Tibial nerve (tissue), 4 donors: ENCODE results near the gene SMOC1. TPM values are rescaled to one million over a fixed set of nuclear protein-coding genes. Genes with fewer than 3 reads are reported as not detected.

Source experiments
- DNase-seq, 2 donors: peaks; one replicate each; pipeline ENCODE4 v3.0.0-alpha.2; 2019; ENCODE audit warnings: low spot score in 2 of 2
- H3K27ac ChIP-seq, 4 donors: fragments of 200-600 bp; sonication (generic) in 3 of 4; one replicate each; pipeline ENCODE4 v1.5.1; 2017 to 2019; ENCODE audit warnings: mild to moderate bottlenecking in 1 of 4
- H3K27me3 ChIP-seq, 2 donors: fragments of 200-600 bp; sonication (generic) in 1 of 2; one replicate each; pipeline versions ENCODE4 v1.5.1 to v1.6.0; 2017 to 2019
- H3K36me3 ChIP-seq, 3 donors: fragments of 200-600 bp; sonication (generic); one replicate each; pipeline ENCODE4 v1.5.1; 2018 to 2019
- H3K4me1 ChIP-seq, 4 donors: fragments of 200-600 bp; sonication (generic) in 3 of 4; one replicate each; pipeline ENCODE4 v1.5.1; 2017 to 2019
- H3K4me3 ChIP-seq, 4 donors: fragments of 200-600 bp; sonication (generic) in 3 of 4; one replicate each; pipeline ENCODE4 v1.5.1; 2017 to 2019; ENCODE audit warnings: mild to moderate bottlenecking in 1 of 4, moderate library complexity in 1 of 4
- H3K9me3 ChIP-seq, 4 donors: fragments of 200-600 bp; sonication (generic) in 3 of 4; one replicate each; pipeline ENCODE4 v1.5.1; 2017 to 2019
- EP300 ChIP-seq, 2 donors: sonication (generic); formaldehyde crosslinking; IDR thresholded peaks; one replicate each; pipeline ENCODE4 v1.6.1; 2017; ENCODE audit warnings: antibody characterized with exemption in 2 of 2, mild to moderate bottlenecking in 1 of 2
- POLR2A ChIP-seq, 2 donors: fragments of 450-650 bp; IDR thresholded peaks; one replicate each; pipeline ENCODE4 v1.6.1; 2017; ENCODE audit warnings: antibody characterized with exemption in 2 of 2, mild to moderate bottlenecking in 2 of 2, moderate library complexity in 2 of 2
- WGBS, 2 donors: methylation state at CpG; one replicate each; pipeline ENCODE4 v1.1.5; 2018; 5-methylcytosine and 5-hydroxymethylcytosine counted together
- total RNA-seq, 4 donors: library from RNA; depleted of rRNA; stranded (reverse); fragments of >200 nt; gene quantifications; one replicate each; pipeline ENCODE4 v1.1.0, GENCODE V29; 2016
- TF ChIP-seq, protein P1 (sequence below), 5 experiments: fragments of 200-600 bp in 3 of 5; fragments of 450-650 bp in 2 of 5; sonication (generic) in 3 of 5; IDR thresholded peaks; one replicate each; pipeline ENCODE4 v1.5.1; 2016 to 2019; ENCODE audit warnings: antibody characterized with exemption in 5 of 5, mild to moderate bottlenecking in 3 of 5, moderate library complexity in 2 of 5

The SMOC1 gene
- total RNA-seq, 4 donors from 2014 or later, result 6.0 to 14.4 (median 13.3) TPM

- Histone ChIP-seq H3K4me3 (no peak overlapping the region), H3K4me1 (no peaks in the 10 kb centered on the region), H3K36me3 (no peaks in the 10 kb centered on the region), H3K27me3 (no peaks in the 10 kb centered on the region), H3K27ac (no peak overlapping the region), H3K9me3 (no peaks in the 10 kb centered on the region)
- DNase-seq, result no peak
- TF ChIP-seq, protein P1, sequence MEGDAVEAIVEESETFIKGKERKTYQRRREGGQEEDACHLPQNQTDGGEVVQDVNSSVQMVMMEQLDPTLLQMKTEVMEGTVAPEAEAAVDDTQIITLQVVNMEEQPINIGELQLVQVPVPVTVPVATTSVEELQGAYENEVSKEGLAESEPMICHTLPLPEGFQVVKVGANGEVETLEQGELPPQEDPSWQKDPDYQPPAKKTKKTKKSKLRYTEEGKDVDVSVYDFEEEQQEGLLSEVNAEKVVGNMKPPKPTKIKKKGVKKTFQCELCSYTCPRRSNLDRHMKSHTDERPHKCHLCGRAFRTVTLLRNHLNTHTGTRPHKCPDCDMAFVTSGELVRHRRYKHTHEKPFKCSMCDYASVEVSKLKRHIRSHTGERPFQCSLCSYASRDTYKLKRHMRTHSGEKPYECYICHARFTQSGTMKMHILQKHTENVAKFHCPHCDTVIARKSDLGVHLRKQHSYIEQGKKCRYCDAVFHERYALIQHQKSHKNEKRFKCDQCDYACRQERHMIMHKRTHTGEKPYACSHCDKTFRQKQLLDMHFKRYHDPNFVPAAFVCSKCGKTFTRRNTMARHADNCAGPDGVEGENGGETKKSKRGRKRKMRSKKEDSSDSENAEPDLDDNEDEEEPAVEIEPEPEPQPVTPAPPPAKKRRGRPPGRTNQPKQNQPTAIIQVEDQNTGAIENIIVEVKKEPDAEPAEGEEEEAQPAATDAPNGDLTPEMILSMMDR (IDR thresholded peaks at IDR 0.05), result no peak
- TF ChIP-seq EP300 (IDR thresholded peaks at IDR 0.05), result no peak
- TF ChIP-seq POLR2A (IDR thresholded peaks at IDR 0.05), result no peak
- WGBS, 2 donors, result 75 to 78% methylated on average over 10 of the region's 10 CpGs
These were observed 120.1 kb downstream of the SMOC1 start for GRCh38 chr14:69999261-69999674.

- Histone ChIP-seq H3K36me3 (no peaks in the 10 kb centered on the region), H3K4me3 (no peak overlapping the region), H3K27ac (no peak overlapping the region), H3K4me1 (no peaks in the 10 kb centered on the region), H3K27me3 (no peaks in the 10 kb centered on the region), H3K9me3 (no peaks in the 10 kb centered on the region)
- WGBS, 2 donors, result 95 to 98% methylated on average over 7 of the region's 7 CpGs
- no peak for DNase-seq
- TF ChIP-seq POLR2A (IDR thresholded peaks at IDR 0.05) (no peak), EP300 (IDR thresholded peaks at IDR 0.05) (no peak)
- TF ChIP-seq, protein P1 (IDR thresholded peaks at IDR 0.05), result no peak
These were observed 121.4 kb downstream of the SMOC1 start for GRCh38 chr14:70000601-70001000.

DNA sequence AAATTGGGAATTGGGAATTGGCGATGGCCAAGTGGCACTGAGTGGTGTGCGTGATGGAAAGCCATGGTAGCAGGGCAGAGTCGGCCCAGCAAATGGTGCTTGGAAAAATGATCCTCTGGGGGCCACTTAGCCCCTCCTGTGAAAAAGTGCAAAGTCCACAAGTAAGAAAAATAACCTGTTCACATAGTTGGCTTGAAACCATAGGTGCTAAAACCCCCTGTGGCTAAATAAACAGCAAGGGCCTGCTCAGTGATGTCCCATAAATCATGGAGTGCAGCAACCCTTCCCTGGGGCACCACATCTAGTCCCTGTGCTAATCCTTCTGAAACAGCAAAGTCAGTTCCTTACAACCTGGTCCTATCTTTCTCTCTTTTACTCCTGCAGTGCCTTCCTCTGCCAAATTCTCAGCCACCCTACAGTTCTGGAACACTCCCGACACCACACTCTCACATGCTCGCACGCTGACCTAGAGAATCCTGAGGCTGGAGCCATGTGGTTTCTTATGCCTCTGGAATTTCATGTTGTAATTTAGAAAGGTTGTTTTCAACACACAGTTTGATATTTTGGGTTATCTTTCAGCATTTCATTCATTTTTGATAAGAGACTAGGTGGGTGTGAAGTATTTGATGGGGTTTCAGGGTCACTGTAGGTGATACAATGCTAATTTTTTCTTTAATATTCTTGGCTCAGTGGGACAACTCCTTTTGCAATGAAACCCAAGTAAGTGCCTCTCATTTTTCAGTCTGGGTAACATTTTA lies 123.6 kb downstream of the SMOC1 start:
- TF ChIP-seq, protein P1 (IDR thresholded peaks at IDR 0.05), result no peak
- TF ChIP-seq POLR2A (IDR thresholded peaks at IDR 0.05) (no peak), EP300 (IDR thresholded peaks at IDR 0.05) (no peak)
- H3K4me3 ChIP-seq, result no peak overlapping the region
- H3K27ac ChIP-seq, result no peak overlapping the region
- no peaks in the 10 kb centered on the region for H3K9me3 ChIP-seq
- no peak for DNase-seq
- H3K4me1 ChIP-seq, result no peaks in the 10 kb centered on the region
- WGBS, 2 donors, result 81 to 88% methylated on average over 6 of the region's 6 CpGs
- no peaks in the 10 kb centered on the region for H3K27me3 ChIP-seq
- H3K36me3 ChIP-seq, result no peaks in the 10 kb centered on the region

DNA sequence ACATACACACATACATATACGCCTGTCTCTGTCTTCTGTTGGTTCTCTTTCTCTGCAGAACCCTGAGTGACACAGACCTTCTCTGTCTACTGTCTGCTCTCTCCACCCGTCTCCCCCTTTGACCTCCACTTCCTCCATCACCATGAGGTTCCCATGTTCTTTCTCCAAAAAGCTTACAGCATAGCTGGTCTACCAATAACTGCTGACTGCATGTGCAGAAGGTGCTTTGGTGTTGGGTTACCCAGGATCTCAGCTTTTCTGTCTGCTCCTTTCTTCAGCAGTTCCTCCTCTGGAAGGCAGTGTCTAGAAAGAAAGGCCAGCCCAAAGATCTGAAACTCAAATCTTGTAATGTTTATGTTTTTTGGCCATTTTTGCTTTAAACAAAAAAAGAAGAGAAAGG lies 125.6 kb downstream of the SMOC1 start:
- no peaks in the 10 kb centered on the region for H3K4me1 ChIP-seq
- TF ChIP-seq, protein P1 (IDR thresholded peaks at IDR 0.05), result no peak
- TF ChIP-seq POLR2A (IDR thresholded peaks at IDR 0.05) (no peak), EP300 (IDR thresholded peaks at IDR 0.05) (no peak)
- H3K27me3 ChIP-seq, result no peaks in the 10 kb centered on the region
- no peaks in the 10 kb centered on the region for H3K9me3 ChIP-seq
- no peak overlapping the region for H3K4me3 ChIP-seq
- WGBS, 2 donors, result 67 to 73% methylated on average over 2 of the region's 2 CpGs
- H3K27ac ChIP-seq, result no peak overlapping the region
- no peaks in the 10 kb centered on the region for H3K36me3 ChIP-seq
- no peak for DNase-seq

DNA sequence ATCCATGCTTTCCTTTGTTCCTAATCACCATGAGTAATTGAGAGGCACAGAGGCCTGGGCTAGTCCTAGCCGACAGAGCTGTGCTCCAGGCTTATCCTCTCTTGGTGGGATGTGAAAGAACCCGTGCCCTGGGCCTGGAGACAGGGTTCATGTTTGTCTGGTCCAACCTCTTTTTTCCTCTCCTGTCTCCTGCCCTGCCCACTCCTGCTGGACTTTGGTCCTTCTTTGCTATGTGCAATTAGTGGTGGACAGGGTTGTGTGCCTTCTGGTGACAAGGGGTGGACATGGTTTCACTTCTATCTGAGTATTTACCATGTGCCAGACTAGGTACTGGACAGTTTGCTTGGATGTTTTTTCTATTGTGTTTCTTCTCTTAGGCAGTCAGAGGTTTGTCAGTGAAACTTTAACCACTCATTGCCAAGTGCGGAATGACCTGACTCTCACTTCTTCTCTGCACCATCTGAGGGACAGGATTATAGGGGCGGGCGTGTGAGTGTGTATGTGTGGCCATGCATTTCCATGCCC lies 126.1 kb downstream of the SMOC1 start:
- Histone ChIP-seq H3K36me3 (no peaks in the 10 kb centered on the region), H3K9me3 (no peaks in the 10 kb centered on the region), H3K4me3 (no peak overlapping the region), H3K4me1 (no peaks in the 10 kb centered on the region), H3K27me3 (no peaks in the 10 kb centered on the region), H3K27ac (no peak overlapping the region)
- WGBS, 2 donors, result 71 to 74% methylated on average over 5 of the region's 5 CpGs
- no peak for TF ChIP-seq EP300 (IDR thresholded peaks at IDR 0.05)
- DNase-seq, result no peak
